ENCODE data around the gene SEMA3B. TPM values are rescaled to one million over a fixed set of nuclear protein-coding genes. Genes with fewer than 3 reads are reported as not detected.

The SEMA3B gene
- total RNA-seq, 4 donors from 2014 or later = 59.5 to 423 (median 122) TPM

- H3K36me3 ChIP-seq = no peaks in the 10 kb centered on the region
- peak; percentile 82 for DNase-seq
- H3K9me3 ChIP-seq = no peaks in the 10 kb centered on the region
- in situ Hi-C loops (cut with MboI; ENCODE audit: low pct_ligation_motif_present in 1 of 4, low pct_unique_long_range_greater_than_20kb in 1 of 4, low sequenced_read_pairs in 3 of 4) (no loop called here), intact Hi-C loops (cut with DNase I; ENCODE audit: low total_unique reads) (no loop called here)
- peak overlapping the region; percentile 92 to 94 (median 92) for H3K27ac ChIP-seq
- H3K4me1 ChIP-seq = peaks cover 34 to 69% (median 60%) of the 10 kb centered on the region in 4 donors
- 1% methylated on average over 32 of the region's 45 CpGs; no CpG with 5 or more reads in 1 of the 2 donors for WGBS, 2 donors (ENCODE audit: low coverage in 1 of 2)
- no peaks in the 10 kb centered on the region for H3K27me3 ChIP-seq
- peak in 1 of 3 donors; percentile 47 for TF ChIP-seq POLR2AphosphoS5 (IDR thresholded peaks at IDR 0.05)
- no peak for TF ChIP-seq EP300 (IDR thresholded peaks at IDR 0.05; ENCODE audit: low read depth)
- TF ChIP-seq POLR2A (IDR thresholded peaks at IDR 0.05) = peak; percentile 72
- no peak for TF ChIP-seq CTCF (IDR thresholded peaks at IDR 0.05)
- peak overlapping the region; percentile 67 to 76 (median 74) for H3K4me3 ChIP-seq
Observed at GRCh38 chr3:50320853-50321335, 51.9 kb downstream of the SEMA3B start.

- peak; percentile 91 for DNase-seq
- in situ Hi-C loops (cut with MboI; ENCODE audit: low pct_ligation_motif_present in 1 of 4, low pct_unique_long_range_greater_than_20kb in 1 of 4, low sequenced_read_pairs in 3 of 4) = no loop called here
- H3K4me3 ChIP-seq = peak overlapping the region; percentile 67 to 76 (median 74)
- no peaks in the 10 kb centered on the region for H3K27me3 ChIP-seq
- WGBS, 2 donors (ENCODE audit: low coverage in 1 of 2) = 0% methylated on average over 18 of the region's 59 CpGs; no CpG with 5 or more reads in 1 of the 2 donors
- H3K9me3 ChIP-seq = no peaks in the 10 kb centered on the region
- H3K4me1 ChIP-seq = peaks cover 28 to 65% (median 55%) of the 10 kb centered on the region in 4 donors
- intact Hi-C loops (cut with DNase I; ENCODE audit: low total_unique reads) = no loop called here
- H3K36me3 ChIP-seq = no peaks in the 10 kb centered on the region
- TF ChIP-seq POLR2AphosphoS5 (IDR thresholded peaks at IDR 0.05) = peak in 2 of 3 donors; percentile 52 to 61
- peak; percentile 44 to 70 (median 53) for TF ChIP-seq CTCF (IDR thresholded peaks at IDR 0.05)
- TF ChIP-seq POLR2A (IDR thresholded peaks at IDR 0.05) = no peak
- peak overlapping the region; percentile 92 to 94 (median 92) for H3K27ac ChIP-seq
Observed at GRCh38 chr3:50321336-50322114, 52.6 kb downstream of the SEMA3B start.

- peak overlapping the region; percentile 92 to 94 (median 92) for H3K27ac ChIP-seq
- no peak for DNase-seq
- 44% methylated on average over 12 of the region's 14 CpGs; no CpG with 5 or more reads in 1 of the 2 donors for WGBS, 2 donors (ENCODE audit: low coverage in 1 of 2)
- H3K9me3 ChIP-seq = no peaks in the 10 kb centered on the region
- peak overlapping the region; percentile 15 to 76 (median 70) for H3K4me3 ChIP-seq
- TF ChIP-seq POLR2A (IDR thresholded peaks at IDR 0.05) (no peak), POLR2AphosphoS5 (IDR thresholded peaks at IDR 0.05) (no peak), CTCF (IDR thresholded peaks at IDR 0.05) (no peak), EP300 (IDR thresholded peaks at IDR 0.05; ENCODE audit: low read depth) (no peak)
- in situ Hi-C loops (cut with MboI; ENCODE audit: low pct_ligation_motif_present in 1 of 4, low pct_unique_long_range_greater_than_20kb in 1 of 4, low sequenced_read_pairs in 3 of 4) = no loop called here
- H3K27me3 ChIP-seq = no peaks in the 10 kb centered on the region
- H3K36me3 ChIP-seq = no peaks in the 10 kb centered on the region
- H3K4me1 ChIP-seq = peaks cover 28 to 67% (median 55%) of the 10 kb centered on the region in 4 donors
- intact Hi-C loops (cut with DNase I; ENCODE audit: low total_unique reads) = no loop called here
Observed at GRCh38 chr3:50322115-50322385, 53.1 kb downstream of the SEMA3B start.

- Histone ChIP-seq H3K36me3 (no peaks in the 10 kb centered on the region), H3K4me3 (peak within 1 kb of the TSS; percentile 67 to 76 (median 74)), H3K4me1 (peaks cover 27 to 67% (median 55%) of the 10 kb centered on the region in 4 donors), H3K27ac (peak within 1 kb of the TSS; percentile 92 to 94 (median 92)), H3K27me3 (no peaks in the 10 kb centered on the region), H3K9me3 (no peaks in the 10 kb centered on the region)
- in situ Hi-C loops (cut with MboI; ENCODE audit: low pct_ligation_motif_present in 1 of 4, low pct_unique_long_range_greater_than_20kb in 1 of 4, low sequenced_read_pairs in 3 of 4) = no loop called here
- intact Hi-C loops (cut with DNase I; ENCODE audit: low total_unique reads) = no loop called here
- TF ChIP-seq EP300 (IDR thresholded peaks at IDR 0.05; ENCODE audit: low read depth) (no peak), POLR2AphosphoS5 (IDR thresholded peaks at IDR 0.05) (peak in 2 of 3 donors; percentile 21 to 24), POLR2A (IDR thresholded peaks at IDR 0.05) (no peak), CTCF (IDR thresholded peaks at IDR 0.05) (no peak)
- WGBS, 2 donors (ENCODE audit: low coverage in 1 of 2) = 56% methylated on average over 27 of the region's 31 CpGs; no CpG with 5 or more reads in 1 of the 2 donors
- DNase-seq = no peak
Observed at GRCh38 chr3:50322386-50323091, 53.6 kb downstream of the SEMA3B start, which contains the start of gene HYAL2. HYAL2 (minus strand) TSS chr3:50322745; CDS start chr3:50320489, 2,256 bp downstream.
